ENCODE measurements around the gene FBN1.

GRCh38 chr15:48578965-48579364, 66.5 kb downstream of the FBN1 start:
- no peak for TF ChIP-seq CTCF (IDR thresholded peaks at IDR 0.05)
- no peak for TF ChIP-seq POLR2A (IDR thresholded peaks at IDR 0.05)

Measured in adrenal gland (tissue), 5 donors.